Measurements from ENCODE around the gene ANKRD13D.

ANKRD13D gene

GRCh38 chr11:67291481-67292381 lies 2.6 kb downstream of the ANKRD13D start:
- H3K4me3 ChIP-seq (ENCODE audit: low read depth, low read length), result no peak overlapping the region
- TF ChIP-seq, protein P1, sequence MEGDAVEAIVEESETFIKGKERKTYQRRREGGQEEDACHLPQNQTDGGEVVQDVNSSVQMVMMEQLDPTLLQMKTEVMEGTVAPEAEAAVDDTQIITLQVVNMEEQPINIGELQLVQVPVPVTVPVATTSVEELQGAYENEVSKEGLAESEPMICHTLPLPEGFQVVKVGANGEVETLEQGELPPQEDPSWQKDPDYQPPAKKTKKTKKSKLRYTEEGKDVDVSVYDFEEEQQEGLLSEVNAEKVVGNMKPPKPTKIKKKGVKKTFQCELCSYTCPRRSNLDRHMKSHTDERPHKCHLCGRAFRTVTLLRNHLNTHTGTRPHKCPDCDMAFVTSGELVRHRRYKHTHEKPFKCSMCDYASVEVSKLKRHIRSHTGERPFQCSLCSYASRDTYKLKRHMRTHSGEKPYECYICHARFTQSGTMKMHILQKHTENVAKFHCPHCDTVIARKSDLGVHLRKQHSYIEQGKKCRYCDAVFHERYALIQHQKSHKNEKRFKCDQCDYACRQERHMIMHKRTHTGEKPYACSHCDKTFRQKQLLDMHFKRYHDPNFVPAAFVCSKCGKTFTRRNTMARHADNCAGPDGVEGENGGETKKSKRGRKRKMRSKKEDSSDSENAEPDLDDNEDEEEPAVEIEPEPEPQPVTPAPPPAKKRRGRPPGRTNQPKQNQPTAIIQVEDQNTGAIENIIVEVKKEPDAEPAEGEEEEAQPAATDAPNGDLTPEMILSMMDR (IDR thresholded peaks at IDR 0.05; ENCODE audit: low read depth, low read length), result no peak

- TF ChIP-seq, protein P1 (IDR thresholded peaks at IDR 0.05; ENCODE audit: low read depth, low read length), result no peak
- no peak overlapping the region for H3K4me3 ChIP-seq (ENCODE audit: low read depth, low read length)
Observed at GRCh38 chr11:67292671-67293070, 3.6 kb downstream of the ANKRD13D start.

GRCh38 chr11:67293090-67293489 lies 4.0 kb downstream of the ANKRD13D start:
- TF ChIP-seq, protein P1 (IDR thresholded peaks at IDR 0.05; ENCODE audit: low read depth, low read length), result no peak
- no peak overlapping the region for H3K4me3 ChIP-seq (ENCODE audit: low read depth, low read length)

- TF ChIP-seq, protein P1 (IDR thresholded peaks at IDR 0.05; ENCODE audit: low read depth, low read length), result no peak
Observed at GRCh38 chr11:67295846-67296245, 6.7 kb downstream of the ANKRD13D start.

DNA sequence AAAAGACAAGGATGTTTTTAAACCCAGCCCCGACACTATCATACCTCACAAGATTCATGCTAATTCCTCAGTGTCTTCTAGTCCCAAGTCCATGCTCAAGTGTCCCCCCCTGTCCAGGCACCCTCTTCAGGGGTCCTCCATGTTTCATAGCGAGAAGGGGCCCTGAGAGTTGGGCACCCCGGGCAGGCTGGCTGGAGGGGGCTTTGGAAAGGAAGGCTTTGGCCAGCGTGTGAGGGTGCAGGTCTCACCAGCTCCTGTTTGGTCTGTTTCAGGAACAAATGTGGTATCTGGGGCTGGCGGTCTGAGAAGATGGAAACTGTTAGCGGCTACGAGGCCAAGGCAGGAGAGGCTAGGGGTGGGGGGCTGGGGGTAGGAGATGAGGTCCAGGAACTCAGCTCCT lies 9.7 kb downstream of the ANKRD13D start:
- TF ChIP-seq, protein P1 (IDR thresholded peaks at IDR 0.05; ENCODE audit: low read depth, low read length), result no peak
- no peak overlapping the region for H3K4me3 ChIP-seq (ENCODE audit: low read depth, low read length)

More at GRCh38 chr11:67295846-67296245, 6.7 kb downstream of the ANKRD13D start:
- no peak overlapping the region for H3K4me3 ChIP-seq (ENCODE audit: low read depth, low read length)

GRCh38 chr11:67299471-67300191 lies 10.5 kb downstream of the ANKRD13D start:
- no peak overlapping the region for H3K4me3 ChIP-seq (ENCODE audit: low read depth, low read length)
- TF ChIP-seq, protein P1 (IDR thresholded peaks at IDR 0.05; ENCODE audit: low read depth, low read length), result no peak
